PC-3 (cell line): ENCODE measurements around the gene DGLUCY. TPM values are rescaled to one million over a fixed set of nuclear protein-coding genes. Genes with fewer than 3 reads are reported as not detected.
A peak's percentile ranks its signal among the peaks of the same experiment; 100 is the strongest.
"Not testable (repeated sequence)": the region's sequence is repeated elsewhere in the genome, so short reads cannot be mapped to it uniquely, and the experiment has no call there.

Experiments
- ATAC-seq: fragments of 200-7000 bp; cut with Tn5 transposase; 2 replicates; pipeline ENCODE4 v1.9.1; 2020; ENCODE audit warnings: mild to moderate bottlenecking, moderate library complexity
- BruUV-seq: library from RNA; stranded (reverse); fragments of 400-500 nt; replicated peaks from 2 replicates; lab custom pipeline; 2021; lab: Mats Ljungman, UMichigan
- CTCF ChIA-PET: fragments of 300-600 bp; sonication (Branson Sonifier 250); formaldehyde crosslinking; loops from one replicate; lab custom pipeline; 2022; ENCODE audit warnings: antibody characterized with exemption; lab: Charles Lee
- POLR2A ChIA-PET: fragments of 300-600 bp; sonication (Branson Sonifier 250); formaldehyde crosslinking; loops from one replicate; lab custom pipeline; 2022; ENCODE audit warnings: antibody characterized with exemption; ENCODE audit not compliant: unreplicated experiment; lab: Charles Lee
- DNase-seq: peaks from one replicate; pipeline ENCODE4 v3.0.0-alpha.2; 2015
- H2AFZ ChIP-seq: fragments of 300-600 bp; sonication (generic); 2 replicates; pipeline ENCODE4 v1.6.0; 2016; ENCODE audit warnings: antibody characterized with exemption, low read length
- H3F3A ChIP-seq: fragments of 300-600 bp; sonication (generic); one replicate; pipeline ENCODE4 v1.6.0; 2017; ENCODE audit warnings: antibody characterized with exemption, low read length, control low read depth, mild to moderate bottlenecking; ENCODE audit not compliant: unreplicated experiment
- H3K27ac ChIP-seq: fragments of 300-600 bp; sonication (generic); 2 replicates; pipeline ENCODE4 v1.5.1; 2016; ENCODE audit warnings: mild to moderate bottlenecking, low read length
- H3K27me3 ChIP-seq: fragments of 300-600 bp; sonication (generic); 2 replicates; pipeline ENCODE4 v1.6.1; 2016; ENCODE audit warnings: low read length, mixed read lengths
- H3K36me3 ChIP-seq: fragments of 300-600 bp; sonication (generic); 2 replicates; pipeline ENCODE4 v1.6.1; 2016; ENCODE audit warnings: low read depth, mixed run types, low read length, mixed read lengths
- H3K4me1 ChIP-seq: fragments of 300-600 bp; sonication (generic); 2 replicates; pipeline ENCODE4 v1.5.1; 2016; ENCODE audit warnings: low read length; ENCODE audit not compliant: insufficient read depth
- H3K4me2 ChIP-seq: fragments of 300-600 bp; sonication (generic); 2 replicates; pipeline ENCODE4 v1.6.0; 2016; ENCODE audit warnings: low read length
- H3K4me3 ChIP-seq: fragments of 300-600 bp; sonication (generic); 2 replicates; pipeline ENCODE4 v1.5.1; 2016; ENCODE audit warnings: mild to moderate bottlenecking, low read length, mixed read lengths
- H3K79me2 ChIP-seq: fragments of 300-600 bp; sonication (generic); 2 replicates; pipeline ENCODE4 v1.6.1; 2017; ENCODE audit warnings: low read length, mixed read lengths
- H3K9ac ChIP-seq: fragments of 300-600 bp; sonication (generic); 2 replicates; pipeline ENCODE4 v1.6.0; 2016; ENCODE audit warnings: mild to moderate bottlenecking, low read length
- H3K9me2 ChIP-seq: fragments of 300-600 bp; sonication (generic); replicated peaks from 2 replicates; pipeline ENCODE4 v1.6.1; 2016; ENCODE audit warnings: mixed run types, low read length, mixed read lengths
- H3K9me3 ChIP-seq: fragments of 300-600 bp; sonication (generic); 2 replicates; pipeline ENCODE4 v1.6.1; 2016; ENCODE audit warnings: low read length, mixed read lengths
- H4K20me1 ChIP-seq: fragments of 300-600 bp; sonication (generic); 2 replicates; pipeline ENCODE4 v1.6.1; 2016; ENCODE audit warnings: low read length, mixed read lengths
- EZH2 ChIP-seq: fragments of 300-600 bp; sonication (generic); IDR thresholded peaks from one replicate; pipeline ENCODE4 v1.6.1; 2017; ENCODE audit warnings: antibody characterized with exemption, mild to moderate bottlenecking, low read length; ENCODE audit not compliant: unreplicated experiment
- EZH2phosphoT487 ChIP-seq: fragments of 300-600 bp; sonication (generic); IDR thresholded peaks from 2 replicates; pipeline ENCODE4 v1.6.1; 2018; ENCODE audit warnings: mild to moderate bottlenecking, antibody characterized with exemption, low read length, borderline replicate concordance
- intact Hi-C: fragments of 100-400 bp; cut with micrococcal nuclease; formaldehyde crosslinking; loops from 2 replicates; pipeline ENCODE4 v1.9.0; 2023
- total RNA-seq: library from RNA; depleted of rRNA; stranded (reverse); fragments of >200 nt; gene quantifications from 2 replicates; pipeline ENCODE4 v1.2.3, GENCODE V29; 2014
- TF ChIP-seq, protein P1 (sequence below): fragments of 300-600 bp; sonication (generic); conservative IDR thresholded peaks from 2 replicates; pipeline ENCODE4 v1.5.1; 2017; ENCODE audit warnings: antibody characterized with exemption, low read depth, mild to moderate bottlenecking, low read length

Gene DGLUCY
- total RNA-seq, 1 experiment from 2014 or later: 0.84 TPM

DNA sequence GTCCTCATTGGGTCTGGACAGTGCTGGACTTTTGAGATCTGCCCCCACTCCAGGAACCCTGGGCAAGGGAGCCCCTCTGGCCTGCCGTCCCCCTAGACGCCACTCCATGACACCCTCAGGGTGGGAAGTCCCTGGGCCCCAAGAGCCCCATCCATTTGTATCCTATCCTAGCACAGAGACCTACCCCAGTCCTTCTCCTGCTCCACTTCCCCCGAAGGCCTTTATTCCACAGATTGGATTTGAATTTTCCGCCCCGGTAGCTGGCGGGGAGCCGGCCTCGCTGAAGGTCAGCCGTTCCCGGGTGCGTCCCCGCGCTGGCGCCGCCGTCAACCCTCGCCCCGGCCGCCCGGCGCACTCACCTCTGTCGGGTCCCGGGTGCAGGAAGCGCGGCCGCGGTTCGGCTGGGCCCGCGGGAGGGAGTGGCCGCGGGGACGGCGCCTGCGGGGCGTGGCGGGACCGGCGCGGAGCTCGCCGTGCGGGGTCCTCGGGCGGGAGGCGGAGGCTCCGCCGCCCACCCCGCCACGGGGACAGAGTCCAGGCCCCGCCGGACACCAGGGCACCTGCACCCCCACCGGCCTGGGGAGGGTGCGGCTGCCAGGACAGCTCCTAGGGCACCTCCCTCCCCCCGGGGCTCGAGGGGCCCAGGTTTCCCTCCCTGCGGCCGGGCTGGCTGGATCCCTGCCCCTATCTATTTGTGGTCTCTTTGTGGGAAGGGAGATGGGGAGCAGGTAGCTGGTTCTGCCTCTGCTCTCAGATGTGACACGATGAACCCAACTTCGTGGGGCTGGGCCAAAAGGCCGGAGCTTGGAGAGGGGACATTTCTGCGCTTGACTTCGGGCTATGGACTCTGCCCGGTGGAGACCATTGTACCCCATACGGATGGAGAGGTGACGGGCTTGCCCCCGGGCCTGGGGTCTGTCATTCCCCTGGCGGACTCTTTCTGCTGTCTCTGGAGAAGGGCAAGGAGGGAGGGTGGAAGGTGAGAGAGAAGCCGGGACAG, 150.6 kb downstream of the DGLUCY start:
- Histone ChIP-seq H3K27ac (no peak overlapping the region), H4K20me1 (no peaks in the 10 kb centered on the region), H3K9me3 (no peaks in the 10 kb centered on the region), H3K9me2 (no peaks in the 10 kb centered on the region), H3K4me1 (no peaks in the 10 kb centered on the region), H3K36me3 (no peaks in the 10 kb centered on the region), H3K27me3 (no peaks in the 10 kb centered on the region), H3K79me2 (no peaks in the 10 kb centered on the region), H3K9ac (peak overlapping the region; percentile 56), H3K4me2 (peak overlapping the region; percentile 97), H3F3A (no peaks in the 10 kb centered on the region), H3K4me3 (peak overlapping the region; percentile 77), H2AFZ (peak overlapping the region; percentile 91)
- no peak for TF ChIP-seq EZH2phosphoT487
- no peak for TF ChIP-seq EZH2
- TF ChIP-seq, protein P1, sequence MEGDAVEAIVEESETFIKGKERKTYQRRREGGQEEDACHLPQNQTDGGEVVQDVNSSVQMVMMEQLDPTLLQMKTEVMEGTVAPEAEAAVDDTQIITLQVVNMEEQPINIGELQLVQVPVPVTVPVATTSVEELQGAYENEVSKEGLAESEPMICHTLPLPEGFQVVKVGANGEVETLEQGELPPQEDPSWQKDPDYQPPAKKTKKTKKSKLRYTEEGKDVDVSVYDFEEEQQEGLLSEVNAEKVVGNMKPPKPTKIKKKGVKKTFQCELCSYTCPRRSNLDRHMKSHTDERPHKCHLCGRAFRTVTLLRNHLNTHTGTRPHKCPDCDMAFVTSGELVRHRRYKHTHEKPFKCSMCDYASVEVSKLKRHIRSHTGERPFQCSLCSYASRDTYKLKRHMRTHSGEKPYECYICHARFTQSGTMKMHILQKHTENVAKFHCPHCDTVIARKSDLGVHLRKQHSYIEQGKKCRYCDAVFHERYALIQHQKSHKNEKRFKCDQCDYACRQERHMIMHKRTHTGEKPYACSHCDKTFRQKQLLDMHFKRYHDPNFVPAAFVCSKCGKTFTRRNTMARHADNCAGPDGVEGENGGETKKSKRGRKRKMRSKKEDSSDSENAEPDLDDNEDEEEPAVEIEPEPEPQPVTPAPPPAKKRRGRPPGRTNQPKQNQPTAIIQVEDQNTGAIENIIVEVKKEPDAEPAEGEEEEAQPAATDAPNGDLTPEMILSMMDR: no peak
- POLR2A ChIA-PET: no interaction called here
- no TSS peak for BruUV-seq
- CTCF ChIA-PET: interaction anchor here (0.6 to 1.3 kb wide), 2 partner anchors 41 to 87 kb away, joined by 3 read pairs; no protein-coding TSS in a partner anchor
- ATAC-seq (peak; percentile 65), DNase-seq (peak; percentile 30)
- intact Hi-C loops: no loop called here

DNA sequence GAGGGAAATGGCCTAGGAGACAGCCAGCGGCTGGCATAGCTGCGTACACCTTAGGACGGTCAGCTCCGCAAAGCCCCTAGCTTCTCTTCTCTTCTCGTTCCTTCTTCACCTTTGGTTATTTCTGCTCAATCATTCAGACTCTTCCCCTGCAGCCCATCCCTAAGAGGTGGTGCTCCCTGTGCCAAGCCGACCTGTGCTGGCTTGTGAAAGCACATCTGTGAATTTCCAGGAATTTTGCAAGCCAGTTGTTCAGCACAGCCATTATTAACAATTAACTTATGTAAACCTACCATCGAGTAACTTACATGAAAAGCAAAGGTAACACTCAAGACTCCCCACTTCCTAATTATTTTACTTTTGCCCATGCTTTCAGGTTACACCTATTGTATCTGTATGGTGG, 151.5 kb downstream of the DGLUCY start:
- ATAC-seq: no peak
- Histone ChIP-seq H2AFZ (no peak overlapping the region), H3K9ac (no peak overlapping the region), H3K4me3 (no peak overlapping the region), H3K79me2 (no peaks in the 10 kb centered on the region), H3K4me2 (no peak overlapping the region), H3F3A (no peaks in the 10 kb centered on the region), H3K9me3 (no peaks in the 10 kb centered on the region), H3K36me3 (no peaks in the 10 kb centered on the region), H3K27me3 (no peaks in the 10 kb centered on the region), H4K20me1 (no peaks in the 10 kb centered on the region), H3K27ac (no peak overlapping the region), H3K4me1 (no peaks in the 10 kb centered on the region), H3K9me2 (no peaks in the 10 kb centered on the region)
- BruUV-seq: no TSS peak
- CTCF ChIA-PET: interaction anchor here (1.3 kb wide), 1 partner anchor 88 kb away, joined by 3 read pairs; no protein-coding TSS in a partner anchor
- no peak for DNase-seq
- TF ChIP-seq EZH2phosphoT487 (no peak), EZH2 (no peak)
- TF ChIP-seq, protein P1: no peak
- intact Hi-C loops: no loop called here
- POLR2A ChIA-PET: no interaction called here

DNA sequence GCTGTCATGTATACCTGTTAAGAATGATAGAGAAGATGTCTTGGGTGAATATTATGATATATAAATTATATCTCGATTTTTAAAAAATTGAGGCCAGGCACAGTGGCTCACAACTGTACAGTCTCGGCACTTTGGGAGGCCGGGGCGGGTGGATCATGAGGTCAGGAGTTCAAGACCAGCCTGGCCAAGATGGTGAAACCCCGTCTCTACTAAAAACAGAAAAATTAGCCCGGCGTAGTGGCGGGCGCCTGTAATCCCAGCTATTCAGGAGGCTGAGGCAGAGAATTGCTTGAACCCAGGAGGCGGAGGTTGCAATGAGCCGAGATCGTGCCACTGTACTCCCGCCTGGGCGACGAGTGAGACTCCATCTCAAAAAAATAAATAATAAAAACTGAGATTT, 152.4 kb downstream of the DGLUCY start:
- H3K9me2 ChIP-seq, BruUV-seq, H2AFZ ChIP-seq, H3F3A ChIP-seq, H3K9ac ChIP-seq, H3K4me3 ChIP-seq, H3K4me1 ChIP-seq, CTCF ChIA-PET, DNase-seq, H4K20me1 ChIP-seq, H3K4me2 ChIP-seq, H3K36me3 ChIP-seq, H3K79me2 ChIP-seq, ATAC-seq, H3K27ac ChIP-seq, H3K9me3 ChIP-seq, H3K27me3 ChIP-seq: not testable (repeated sequence)
- POLR2A ChIA-PET: interaction anchor here (0.7 kb wide), 1 partner anchor 104 kb away, joined by 3 read pairs; no protein-coding TSS in a partner anchor
- intact Hi-C loops: loop anchor here (1.0 kb wide), 1 partner anchor 20 kb away; no protein-coding TSS in a partner anchor
